Islet of Langerhans (tissue), 1 donor: ENCODE measurements around the gene MMADHC.

ENCODE experiments used
- FAIRE-seq: peaks from one replicate; lab custom pipeline; 2011; peaks lifted over from hg19 to GRCh38; lab: Jason Lieb, UNC

MMADHC gene

DNA sequence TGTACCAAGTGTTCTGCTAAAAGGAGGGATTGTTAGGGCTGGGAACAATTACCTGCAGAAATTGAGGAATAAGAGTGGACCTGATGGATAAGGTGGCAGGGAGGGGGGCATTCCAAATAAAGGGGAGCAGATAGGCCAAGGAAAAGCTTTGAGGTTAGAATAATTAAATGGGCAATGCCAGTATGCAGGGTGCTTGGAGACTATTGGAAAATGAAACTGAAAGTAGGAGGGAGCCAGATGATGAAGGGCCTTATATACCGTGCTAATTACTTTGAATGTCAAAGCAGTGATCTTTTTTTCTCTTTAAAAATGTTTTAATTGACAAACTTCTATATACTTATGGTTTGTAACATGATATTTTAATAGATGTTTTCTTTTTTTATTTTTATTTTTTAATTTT is 42.9 kb downstream of the MMADHC start:
- no peak for FAIRE-seq

DNA sequence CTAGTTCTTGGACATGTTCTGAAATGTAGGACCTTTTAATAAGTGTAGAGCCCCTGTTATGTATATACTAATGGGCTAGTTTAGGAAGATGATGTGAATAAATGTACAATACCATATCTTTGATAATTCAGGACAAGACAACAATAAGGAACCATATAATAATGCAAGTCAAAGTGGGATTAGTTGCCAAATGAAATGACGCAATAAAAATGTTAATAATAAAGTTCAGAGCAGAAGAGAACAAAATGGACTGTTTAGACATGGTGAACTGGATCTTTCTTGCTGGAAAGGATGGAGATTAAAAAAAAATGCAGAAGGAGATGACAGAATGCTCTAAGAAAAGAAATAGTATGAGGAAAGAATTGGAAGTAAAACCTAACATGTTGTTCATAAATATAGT is 43.7 kb downstream of the MMADHC start:
- FAIRE-seq, result no peak

DNA sequence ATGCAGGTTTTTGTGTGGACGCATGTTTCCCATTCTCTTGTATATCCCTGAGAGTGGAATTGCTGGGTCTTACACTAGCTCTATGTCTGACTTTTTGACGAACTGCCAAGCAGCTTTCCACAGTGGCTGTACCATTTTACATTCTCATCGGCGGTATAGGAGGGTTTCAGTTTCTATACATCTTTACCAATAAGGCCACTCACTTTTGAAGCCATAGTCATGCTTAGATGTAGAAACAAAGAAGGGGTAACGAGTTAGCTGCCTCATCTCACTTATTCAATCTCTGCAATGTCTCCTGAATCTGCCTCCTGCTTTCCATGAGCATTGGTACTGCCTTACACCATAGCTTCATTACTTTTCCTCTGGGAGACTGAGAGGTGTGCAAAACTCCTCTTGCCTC is 47.4 kb downstream of the MMADHC start:
- no peak for FAIRE-seq

DNA sequence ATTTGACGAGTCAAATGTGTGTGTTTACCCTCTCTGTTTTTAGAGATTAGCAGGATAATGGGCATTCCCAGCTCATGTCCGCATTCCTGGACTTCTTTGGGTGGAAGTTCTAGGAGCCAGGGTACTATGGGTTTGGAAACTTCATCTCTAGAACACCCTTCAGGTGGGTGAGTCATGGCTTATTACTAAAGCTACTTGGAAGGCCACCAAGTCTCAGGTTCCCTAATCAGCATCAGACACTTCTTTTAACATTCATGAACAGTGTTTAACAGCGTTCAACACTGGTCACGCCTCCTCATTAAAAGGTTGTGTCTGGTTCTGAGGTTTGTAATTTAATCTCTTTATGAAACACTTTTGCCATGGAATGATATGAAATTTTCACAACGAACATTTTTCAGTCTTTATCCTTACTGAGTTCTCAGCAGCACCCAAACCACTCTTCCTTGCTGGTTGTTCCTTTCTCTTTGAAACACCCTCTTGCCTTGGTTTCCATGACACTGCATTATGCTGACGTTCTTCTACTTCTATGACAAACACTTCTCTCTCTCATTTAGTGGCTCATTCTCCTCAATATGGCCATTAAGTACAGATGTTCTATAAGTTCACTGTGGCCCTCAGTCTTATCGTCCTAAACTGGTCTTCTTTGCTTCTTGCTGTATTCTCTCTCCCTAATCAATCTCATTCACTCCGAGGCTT is 49.3 kb downstream of the MMADHC start:
- no peak for FAIRE-seq

DNA sequence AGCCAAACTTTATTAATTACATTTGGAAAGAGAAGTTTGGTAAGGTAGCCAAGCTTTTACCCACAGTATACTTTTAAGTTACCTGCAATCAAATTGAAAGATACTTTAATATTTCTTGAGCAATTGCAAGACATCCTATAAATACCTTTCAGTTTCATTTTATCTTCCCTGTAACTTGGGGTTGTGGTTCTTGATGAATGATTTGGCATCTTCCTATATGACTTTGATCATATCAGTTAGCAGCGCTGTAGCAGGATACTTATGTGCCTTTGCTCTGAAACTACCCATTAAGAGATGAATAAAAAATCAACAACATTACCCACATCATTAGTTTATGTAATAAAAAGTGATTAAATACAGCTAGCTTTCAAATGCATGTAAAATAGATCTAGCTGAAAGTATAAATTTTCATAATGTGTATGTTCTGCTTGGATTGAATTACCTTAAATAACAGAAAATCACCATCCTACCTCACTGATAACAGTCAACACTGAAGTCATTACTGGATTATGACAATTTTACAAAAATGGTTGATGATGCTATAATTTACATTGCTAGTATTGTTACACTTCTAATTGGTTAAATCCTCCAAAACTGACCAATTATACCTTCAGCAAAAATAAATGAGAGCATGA is 50.4 kb downstream of the MMADHC start:
- FAIRE-seq, result no peak

DNA sequence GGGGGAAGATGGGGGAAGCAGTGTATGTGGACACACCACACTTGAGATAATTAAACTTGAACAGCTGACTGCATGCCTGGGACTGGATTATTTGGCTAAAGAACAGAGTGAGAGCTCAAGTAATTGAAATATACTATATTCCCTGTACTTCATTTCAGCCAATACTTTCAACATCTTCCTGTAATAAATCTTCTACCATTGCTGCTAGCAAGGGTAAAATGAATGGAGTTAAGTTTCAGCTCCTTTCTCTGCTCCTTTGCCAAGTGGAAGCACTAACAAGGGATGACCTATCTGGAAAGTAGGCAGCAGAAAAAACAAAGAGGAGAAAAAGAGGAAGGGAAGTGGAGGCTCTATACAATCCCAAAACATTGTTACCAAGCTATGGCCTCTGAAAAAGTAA is 50.9 kb downstream of the MMADHC start:
- FAIRE-seq, result no peak

DNA sequence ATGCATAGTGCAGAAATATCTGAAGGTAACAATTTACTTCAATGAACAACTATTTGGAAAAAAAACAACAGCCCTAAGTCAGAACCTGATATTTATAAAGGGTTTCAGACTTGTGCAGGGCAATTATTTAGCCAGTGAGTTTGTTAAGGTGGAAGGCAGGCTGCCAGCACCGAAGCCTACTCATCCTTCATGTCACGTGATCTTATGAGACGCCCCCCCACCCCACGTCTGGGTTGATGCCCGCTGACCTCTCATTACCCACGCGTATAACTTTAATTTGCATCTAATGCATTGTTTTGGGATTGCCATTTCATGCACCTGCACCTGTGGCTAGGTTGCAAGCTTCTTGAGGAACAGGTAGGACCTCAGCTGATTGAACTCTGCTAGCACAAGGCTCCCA is 52.9 kb downstream of the MMADHC start:
- no peak for FAIRE-seq

DNA sequence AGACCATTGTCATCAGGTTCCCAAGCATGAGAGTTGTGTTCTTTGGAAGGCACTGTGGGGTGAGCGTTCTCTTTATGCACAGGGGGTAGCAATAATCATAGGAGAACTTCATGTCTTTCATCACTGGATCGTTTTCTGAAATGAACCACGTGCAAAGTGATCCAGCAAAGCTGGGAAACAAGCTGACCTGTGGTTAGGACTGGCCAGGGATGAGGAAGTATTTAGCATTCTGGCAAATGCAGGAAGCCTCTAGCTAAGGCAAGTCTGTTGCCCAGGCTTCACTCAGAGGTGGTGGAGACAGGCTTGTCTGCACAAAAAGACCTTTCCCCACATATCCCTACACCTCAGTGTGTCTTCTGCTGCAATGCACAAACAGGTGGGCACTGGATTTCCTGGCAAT is 58.6 kb downstream of the MMADHC start:
- FAIRE-seq, result no peak

DNA sequence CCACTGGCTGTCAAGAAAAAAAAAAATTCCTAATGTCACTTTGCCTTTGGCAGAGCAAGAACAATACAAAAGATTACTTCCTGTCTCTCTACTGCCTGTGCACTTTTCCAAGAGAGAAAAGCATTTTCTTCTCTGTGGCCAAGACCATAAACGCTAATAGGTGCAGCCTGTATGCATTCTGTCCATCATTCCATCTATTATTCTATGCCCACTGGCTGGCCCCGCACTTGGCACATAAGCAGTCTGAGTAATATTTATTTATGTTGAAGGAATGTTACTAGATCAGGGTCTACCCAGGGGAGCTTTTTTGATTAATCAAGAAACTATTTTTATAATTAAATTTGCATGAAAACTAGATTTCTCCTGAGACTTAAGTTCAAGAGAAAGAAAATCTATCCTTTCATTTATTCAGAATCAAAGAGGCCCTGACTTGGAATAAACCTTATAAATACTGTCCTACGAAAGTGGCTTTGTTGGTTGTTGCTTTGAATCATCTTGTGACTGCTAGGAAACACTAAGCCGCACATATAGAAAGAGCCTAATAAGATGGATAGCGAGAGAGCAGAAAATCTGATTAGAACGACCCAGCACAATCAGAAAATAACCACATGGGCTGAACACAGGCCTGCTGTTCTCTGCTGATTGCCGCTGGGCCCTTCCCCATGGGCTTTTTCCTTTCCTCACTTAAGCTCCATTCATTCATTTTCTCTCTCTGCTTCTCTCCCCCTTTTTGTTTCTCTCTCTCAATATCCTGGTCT is 59.4 kb downstream of the MMADHC start:
- no peak for FAIRE-seq

DNA sequence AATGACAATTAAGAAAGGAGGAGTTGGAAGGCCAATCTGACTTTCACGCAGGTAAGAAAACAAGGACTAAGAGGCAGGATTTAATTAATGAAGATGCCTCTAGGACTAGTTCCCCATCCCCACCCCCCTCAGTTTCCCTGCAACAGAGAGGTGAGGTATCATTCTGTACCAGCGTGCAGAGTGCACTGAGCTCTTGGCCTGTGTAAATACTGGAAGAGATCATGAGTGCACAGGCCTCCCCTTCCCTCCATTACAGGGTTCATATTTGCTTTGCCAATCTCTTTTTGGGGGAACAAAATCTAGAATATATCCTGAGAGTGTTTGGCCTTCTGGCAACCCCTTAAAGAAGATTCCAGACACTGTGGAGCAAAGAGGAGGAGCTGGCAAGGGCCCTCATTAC is 60.9 kb downstream of the MMADHC start:
- FAIRE-seq, result no peak

DNA sequence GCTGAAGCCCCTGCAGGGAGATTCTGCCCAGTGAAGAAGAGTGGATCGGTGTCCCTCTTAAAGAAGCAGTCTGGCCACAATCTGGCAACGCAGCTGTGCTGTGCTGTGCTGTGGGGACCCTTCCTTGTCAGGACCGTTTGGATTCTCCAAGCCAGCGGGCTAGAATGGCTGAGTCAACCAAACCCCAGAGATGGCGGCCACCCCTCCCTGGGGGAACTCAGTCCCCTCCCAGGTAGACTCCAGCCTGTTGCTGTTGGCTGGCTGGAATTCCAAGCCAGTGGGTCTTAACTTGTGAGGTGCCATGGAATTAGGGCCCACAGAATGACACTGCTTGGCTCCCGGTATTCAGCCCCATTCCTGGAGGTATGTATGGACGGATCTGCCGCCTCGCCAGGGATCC is 62.3 kb downstream of the MMADHC start:
- no peak for FAIRE-seq
